Measurements from ENCODE around the gene PCBP3.

The PCBP3 gene

DNA sequence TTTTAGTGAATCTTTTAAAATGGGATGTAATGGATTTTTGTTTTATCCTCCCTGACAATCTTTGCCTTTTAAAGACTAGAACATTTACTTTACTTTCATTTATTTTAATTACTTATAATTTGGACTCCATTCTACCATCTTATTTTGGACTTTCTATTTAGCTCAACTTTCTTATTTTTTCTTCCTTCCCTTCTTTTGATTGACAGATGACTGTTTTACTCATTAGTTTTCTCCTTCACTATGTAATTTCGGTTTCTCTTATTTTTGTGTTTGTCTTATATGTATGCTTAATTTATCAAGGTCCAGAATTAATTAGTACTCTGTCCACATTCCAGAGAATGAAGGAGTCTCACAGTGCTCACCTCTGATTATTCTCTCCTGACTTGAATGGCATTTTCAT, 109.9 kb downstream of the PCBP3 start:
- no peak for DNase-seq (ENCODE audit: low read depth)

DNA sequence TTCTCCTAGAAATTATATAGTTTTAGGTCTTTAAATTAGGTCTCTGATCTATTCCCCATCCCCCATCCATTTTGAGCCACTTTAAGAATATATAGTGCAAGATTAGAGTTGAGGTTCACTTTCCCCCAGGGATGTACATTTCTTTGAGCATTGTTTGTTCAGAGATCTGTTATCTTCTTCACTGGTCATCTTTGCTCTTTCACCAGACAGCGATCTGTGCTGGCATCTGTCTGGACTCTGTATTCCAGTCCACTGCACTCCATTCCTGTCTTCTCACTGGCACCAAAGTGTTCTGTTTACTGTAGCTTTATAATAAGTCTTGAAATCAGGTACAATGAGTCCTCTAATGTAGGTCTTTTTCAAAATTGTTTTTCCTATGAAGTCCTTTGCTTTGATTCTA, 112.5 kb downstream of the PCBP3 start:
- DNase-seq (ENCODE audit: low read depth), result no peak

DNA sequence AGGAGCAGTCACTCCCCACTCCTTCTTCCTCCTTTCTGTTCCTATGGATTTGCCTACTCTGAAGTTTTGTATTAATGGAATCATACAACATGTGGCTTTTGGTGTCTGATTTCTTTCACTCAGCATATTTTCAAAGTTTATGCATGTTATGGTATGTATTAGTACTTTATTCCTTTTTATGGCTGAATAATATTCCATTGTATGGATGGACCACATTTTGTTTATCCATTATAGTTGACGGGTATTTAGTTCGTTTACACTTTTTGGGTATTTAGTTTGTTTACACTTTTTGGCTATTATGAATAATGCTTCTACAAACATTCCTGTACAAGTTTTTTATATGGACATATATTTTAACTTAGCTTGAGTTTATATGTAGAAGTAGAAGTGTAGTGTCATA, 113.1 kb downstream of the PCBP3 start:
- no peak for DNase-seq (ENCODE audit: low read depth)

DNA sequence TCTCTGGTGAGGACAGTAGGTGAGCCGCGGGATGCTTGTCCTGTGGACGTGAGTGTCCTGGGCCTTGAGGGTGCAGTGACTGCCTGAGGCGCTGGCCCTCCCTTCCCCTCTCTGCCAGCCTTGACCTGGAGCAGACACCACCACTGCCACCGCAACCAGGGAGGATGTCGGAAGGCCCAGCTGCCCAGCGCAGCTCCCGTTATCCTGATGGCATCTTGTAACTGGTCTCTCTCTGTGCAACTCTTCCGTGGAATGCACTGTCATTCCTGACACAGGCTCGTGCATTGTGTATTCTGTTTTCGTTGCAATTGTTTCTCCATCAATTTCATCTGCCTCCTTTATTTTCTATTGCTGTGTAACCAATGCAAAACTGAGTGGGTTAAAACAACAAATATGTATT, 118.2 kb downstream of the PCBP3 start:
- DNase-seq (ENCODE audit: low read depth), result no peak

DNA sequence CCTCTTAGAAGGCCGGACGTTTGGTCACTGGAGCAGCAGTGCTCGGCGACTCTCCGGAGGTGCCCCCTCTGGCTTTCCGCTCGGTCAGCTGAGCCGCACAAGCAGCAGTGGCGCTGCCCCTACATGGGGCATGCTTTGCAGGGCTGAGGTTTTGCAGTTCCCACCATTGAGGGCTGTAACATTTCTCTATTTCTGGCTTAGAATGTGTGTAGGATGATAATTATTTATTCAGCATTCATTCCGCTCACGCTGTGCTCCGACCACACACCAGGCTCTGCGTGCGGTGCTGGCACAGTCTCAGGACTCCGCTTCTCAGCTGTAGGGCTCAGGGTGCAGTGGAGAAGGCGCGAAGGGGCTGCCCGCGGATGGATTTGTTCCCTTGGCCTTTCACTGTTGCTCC, 119.5 kb downstream of the PCBP3 start:
- no peak for DNase-seq (ENCODE audit: low read depth)

DNA sequence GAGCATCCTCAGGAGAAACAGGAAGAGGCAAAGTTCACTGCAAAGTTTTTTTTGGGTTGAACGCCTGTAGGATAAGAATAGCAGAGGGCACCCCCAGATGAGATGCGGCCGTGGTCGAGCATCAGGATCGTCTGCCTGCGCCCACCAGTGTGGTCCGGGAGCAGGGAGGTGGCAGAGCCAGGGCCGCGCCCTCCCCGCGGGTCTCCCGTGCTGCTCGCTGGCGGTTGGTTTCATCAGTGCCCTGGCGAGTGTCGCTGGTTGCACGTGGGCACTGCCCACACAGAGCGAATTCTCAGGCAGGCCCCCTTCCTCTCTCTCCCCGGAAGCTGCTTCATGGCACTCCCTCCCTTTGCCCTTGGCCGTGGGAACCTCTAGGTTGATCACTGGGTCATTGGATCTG, 120.0 kb downstream of the PCBP3 start:
- no peak for DNase-seq (ENCODE audit: low read depth)

DNA sequence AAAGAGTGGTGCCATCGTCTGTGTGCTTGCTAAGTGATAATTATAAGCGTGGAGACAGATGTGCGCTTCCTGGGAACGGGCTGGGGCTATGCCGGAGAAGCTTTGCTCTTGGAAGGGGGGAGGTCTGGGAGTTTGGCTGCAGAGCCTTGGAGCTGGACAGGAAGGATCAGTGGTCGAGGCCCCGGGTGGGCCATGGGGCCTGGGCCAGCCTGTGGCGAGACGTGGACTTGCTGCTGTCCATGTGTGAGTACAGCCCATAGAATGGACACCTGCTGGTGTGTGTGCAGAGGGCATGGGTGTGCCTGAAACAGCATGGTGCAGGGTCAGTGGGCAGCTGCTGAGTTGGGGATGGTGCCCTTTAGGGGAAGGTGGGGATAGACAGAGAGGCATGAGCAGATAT, 121.3 kb downstream of the PCBP3 start:
- DNase-seq (ENCODE audit: low read depth), result no peak

DNA sequence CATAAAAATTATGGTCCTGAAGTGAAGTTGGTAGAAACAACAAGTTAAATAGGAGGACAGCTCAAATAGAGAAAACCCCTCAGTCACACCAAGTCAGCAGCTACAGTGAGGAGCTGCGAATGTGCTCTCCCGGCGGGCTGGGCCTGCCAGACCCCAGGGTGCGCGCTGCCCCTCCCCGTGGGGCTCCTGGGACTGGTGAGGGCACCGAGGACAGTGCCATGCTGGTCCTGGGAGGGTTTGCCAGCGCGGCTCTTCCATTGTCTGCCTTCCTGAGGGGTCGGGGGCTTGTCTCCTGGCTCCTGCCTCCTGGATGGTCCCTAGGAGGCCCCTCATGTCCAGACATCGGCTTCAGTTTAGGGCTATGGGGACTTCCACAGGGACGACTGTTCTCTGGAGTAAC, 121.8 kb downstream of the PCBP3 start:
- DNase-seq (ENCODE audit: low read depth), result no peak

DNA sequence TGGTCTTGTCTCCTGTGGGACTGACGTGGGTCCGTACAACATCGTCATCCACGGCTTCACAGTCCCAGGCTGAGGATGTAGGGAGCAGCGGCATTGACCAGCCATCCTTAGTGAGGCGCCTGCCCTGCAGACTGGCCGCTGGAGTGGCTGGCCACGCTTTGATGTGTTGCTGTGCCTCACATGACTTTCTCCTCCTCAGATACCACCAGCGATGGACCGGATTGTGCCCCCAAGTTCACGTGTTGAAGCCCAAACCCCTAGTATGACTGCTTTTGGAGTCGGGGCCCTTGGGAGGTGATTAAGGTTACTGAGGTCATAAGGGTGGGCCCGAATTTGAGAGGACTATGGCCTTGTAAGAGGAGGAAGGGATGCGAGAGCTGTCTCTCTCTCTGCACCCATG, 122.5 kb downstream of the PCBP3 start:
- DNase-seq (ENCODE audit: low read depth), result no peak

DNA sequence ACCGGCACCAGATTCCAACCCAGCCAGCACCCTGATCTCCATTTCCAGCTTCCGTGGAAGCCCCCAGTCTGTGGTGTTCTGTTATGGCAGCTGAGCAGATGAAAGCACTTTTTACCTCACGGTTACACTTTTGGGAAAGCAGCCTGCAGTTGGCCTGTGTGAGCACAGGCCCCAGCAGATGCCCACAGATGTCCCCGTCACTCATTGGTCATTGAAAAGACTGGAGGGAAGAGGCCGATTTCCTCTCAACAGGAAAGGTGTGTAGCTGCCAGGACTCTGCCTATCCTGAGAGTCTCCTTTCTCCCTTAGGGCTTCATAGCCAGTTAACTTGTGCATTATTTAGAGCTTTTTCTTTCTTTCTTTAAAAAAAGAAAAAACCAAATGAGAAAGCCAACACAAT, 123.0 kb downstream of the PCBP3 start:
- DNase-seq (ENCODE audit: low read depth), result no peak

DNA sequence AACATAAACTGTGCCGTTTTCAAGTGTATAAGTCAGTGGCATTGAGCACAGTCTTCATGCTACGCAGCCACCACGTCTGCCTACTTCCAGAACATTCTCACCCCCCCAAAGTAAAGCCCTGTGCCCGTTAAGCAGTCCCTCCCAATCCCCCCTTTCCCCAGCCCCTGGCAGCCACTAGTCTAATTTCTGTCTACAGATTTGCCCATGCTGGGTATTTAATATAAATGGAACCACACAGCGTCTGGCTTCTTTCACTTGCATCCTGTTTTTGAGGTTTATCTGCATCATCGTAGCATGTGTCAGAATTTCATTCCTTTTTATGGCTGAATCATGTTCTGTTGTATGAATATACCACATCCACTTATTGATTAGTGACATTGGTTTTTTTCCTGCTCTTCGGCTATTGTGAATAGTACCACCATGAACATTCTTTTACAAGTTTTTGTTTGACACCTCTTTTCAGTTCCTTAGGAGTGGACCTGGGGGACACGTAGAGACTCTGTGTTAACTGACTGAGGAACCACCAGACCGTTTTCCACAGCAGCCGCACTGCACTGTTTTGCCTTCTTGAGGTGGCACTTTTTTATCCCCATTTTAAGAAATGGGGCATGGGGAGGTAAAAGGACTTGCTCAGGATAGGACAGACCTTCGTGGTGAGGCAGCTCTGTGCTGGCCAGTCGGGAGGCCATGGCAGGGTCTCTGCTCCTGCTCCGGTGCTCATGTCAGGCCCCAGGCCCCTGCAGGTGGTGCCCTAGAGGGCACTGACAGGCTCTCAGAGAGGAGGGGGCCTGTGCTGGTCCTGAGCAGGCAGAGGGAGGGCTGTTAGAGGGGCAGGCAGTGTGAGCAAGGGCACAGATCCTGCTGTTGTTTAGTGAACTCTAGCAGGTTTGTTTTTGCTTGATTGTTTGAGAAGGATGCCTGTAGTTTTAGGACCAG, 123.8 kb downstream of the PCBP3 start:
- DNase-seq (ENCODE audit: low read depth), result no peak

DNA sequence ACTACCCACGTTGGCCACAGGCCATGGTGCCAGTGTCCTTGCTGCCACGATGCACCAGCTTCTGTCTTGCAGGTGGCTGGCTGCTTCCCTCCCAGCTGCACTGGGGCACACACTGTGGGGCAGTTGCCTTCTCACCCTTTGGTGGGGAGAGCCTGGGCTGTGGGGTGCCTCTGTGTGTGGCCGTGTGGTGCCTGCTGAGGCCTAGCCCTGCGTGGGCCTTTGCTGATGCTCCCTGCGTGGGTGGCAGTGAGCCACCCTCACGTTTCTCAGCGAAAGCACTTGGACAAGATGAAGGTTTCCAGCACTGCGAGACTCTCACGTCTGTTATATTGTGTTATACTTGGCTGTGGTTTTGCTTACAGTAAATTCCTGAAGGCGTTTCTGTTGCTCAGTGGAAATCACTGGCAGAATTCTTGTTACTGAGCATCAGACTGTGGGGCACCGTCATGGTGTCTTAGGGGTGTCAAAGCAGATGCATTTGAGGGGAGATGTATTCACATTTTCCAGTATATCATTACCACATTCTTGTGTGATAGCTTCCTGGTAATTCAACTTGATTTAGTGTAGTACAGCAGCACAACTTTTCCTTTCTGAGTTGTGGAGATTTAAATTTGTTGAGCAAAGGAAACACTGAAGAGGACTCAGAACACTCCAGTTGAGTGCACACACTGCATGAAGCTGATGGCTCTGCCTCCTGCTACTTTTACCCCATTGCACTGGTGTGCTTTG, 124.7 kb downstream of the PCBP3 start:
- DNase-seq (ENCODE audit: low read depth), result peak; percentile 11

DNA sequence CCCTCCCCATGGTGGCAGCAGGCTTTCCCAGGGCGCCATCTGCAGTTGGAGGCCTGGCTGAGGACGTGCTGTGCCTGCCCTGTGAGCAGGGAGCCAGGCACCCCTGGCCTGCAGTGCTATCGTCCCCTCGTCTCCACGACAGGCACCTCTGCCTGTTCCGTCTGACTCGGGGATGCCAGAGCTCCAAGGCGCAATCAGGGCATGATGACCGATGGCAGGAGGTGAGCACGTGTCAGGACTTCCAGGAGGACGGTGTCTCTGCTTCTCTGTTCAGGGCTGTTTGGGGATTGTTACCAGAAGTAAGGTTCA, 125.2 kb downstream of the PCBP3 start:
- no peak for DNase-seq (ENCODE audit: low read depth)

DNA sequence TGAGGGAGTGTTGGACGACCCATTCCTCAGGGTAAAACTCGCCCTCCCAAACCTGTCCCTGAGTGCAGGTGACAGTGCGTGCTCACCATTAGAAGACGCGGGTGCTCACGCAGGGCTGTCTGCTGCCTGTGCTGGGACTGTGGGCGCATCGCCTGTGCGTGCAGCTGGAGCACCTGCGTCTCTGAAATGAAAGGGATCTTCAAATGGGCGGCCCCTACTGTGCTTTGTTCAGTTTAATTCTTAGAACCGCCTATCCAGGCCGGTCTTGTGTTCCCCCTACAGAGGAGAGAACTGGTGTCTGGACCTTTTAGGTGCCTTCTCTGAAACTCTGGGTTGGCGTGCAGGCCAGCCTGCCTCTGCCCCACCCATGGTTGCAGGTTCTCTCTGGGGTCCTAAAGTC, 125.8 kb downstream of the PCBP3 start:
- DNase-seq (ENCODE audit: low read depth), result no peak

DNA sequence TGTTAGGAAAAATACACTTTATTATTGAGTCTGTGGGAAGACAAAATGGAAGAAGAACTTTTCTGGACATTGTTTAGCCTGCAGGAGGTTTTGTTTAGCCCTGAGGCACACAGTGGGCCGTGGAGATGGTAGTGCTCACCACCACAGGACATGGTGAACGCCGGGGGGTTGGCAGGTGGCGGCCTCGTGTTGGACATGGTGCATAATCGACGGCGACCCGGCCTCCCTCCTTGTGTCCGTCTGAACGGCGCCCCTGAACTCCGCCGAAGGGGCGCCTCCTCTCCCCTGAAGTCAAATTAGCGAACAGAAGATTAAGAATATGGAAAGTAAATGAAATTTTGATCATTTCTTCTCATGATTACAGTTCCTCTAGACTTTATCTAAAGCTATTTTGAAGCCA, 126.4 kb downstream of the PCBP3 start:
- no peak for DNase-seq (ENCODE audit: low read depth)

DNA sequence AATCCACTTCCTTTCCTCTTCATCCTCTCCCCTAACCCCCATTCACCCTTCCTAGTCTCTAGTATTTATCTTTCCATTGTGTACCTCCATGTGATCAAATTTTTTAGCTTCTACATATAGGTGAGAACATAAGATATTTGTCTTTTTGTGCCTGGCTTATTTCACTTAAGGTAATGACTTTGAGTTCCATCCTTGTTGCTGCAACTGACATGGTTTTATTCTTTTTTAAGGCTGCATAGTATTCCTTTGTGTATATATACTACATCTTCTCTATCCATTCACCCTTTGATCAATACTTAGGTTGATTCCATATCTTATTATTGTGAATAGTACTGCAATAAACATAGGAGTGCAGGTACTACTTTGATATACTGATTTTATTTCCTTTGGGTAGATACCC, 128.7 kb downstream of the PCBP3 start:
- no peak for DNase-seq (ENCODE audit: low read depth)

DNA sequence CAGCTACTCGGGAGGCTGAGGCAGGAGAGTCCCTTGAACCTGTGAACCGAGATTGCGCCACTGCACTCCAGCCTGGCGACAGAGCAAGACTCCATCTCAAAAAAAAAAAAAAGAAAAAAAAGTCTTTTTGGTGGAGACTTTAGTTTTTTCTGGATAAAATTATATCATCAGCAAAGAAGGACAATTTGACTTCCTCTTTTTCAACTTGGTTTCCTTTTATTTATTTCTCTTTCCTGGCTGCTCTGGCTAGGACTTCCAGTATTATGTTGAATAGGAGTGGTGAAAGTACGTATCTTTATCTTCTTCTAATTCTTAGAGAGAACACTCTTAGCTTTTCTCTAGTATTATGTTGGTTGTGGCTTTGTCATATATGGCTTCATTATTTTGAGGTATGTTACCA, 130.8 kb downstream of the PCBP3 start:
- no peak for DNase-seq (ENCODE audit: low read depth)

DNA sequence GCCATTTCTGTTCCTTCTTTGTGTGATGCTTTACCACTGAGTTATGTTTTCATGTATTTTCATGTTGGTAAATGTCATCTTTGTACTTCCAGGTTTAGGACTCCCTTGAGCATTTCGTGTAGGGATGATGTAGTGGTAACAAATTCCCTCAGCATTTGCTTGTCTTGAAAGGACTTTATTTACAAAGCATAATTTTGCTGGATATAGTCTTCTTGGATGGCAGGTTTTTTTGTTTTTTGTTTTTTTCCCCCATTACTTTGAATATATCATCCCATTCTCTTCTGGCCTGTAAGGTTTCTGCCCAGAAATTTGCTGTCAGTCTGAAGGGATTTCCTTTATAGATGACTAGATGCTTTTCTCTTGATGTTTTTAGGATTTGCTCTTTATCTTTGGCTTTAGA, 133.4 kb downstream of the PCBP3 start:
- no peak for DNase-seq (ENCODE audit: low read depth)

DNA sequence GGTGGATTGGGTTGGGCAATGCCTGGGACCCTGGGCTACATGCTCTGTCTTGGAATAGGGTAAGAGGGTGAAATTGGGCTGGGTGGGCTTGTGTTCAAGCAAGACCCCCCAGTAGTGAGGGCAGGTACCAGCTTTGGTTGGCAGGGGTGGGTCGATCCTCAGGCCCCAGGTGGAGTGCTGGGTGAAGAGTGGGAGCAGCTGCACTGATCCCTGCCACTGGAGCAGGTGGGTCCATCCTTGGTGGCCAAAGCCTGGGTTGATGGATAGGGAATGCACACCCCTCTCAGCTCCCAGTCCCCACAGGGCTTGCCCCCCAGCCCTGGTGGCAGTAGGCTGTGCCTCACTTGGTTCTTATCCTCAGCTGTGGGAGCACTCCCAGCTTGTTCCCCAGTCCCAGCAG, 135.2 kb downstream of the PCBP3 start:
- DNase-seq (ENCODE audit: low read depth), result no peak

DNA sequence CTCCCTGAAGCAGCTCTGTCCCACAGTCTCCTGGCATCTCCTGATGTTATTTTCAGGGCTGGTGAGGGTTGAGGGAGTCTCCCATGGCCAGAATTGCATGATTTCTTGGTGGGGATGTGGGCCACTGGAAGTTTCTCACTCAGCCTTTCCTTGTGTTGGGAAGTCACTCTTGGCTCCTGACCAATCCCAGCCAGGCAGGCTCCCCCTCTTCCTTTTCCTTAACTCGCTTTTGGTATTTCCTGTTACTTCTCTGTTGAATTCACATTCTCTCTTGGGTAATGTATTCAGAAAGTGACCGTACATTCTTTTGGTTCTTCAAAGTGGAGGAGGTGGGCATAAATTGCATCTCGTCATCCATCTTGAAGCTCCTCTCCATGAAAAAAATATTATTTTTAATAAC, 135.7 kb downstream of the PCBP3 start:
- DNase-seq (ENCODE audit: low read depth), result no peak

DNA sequence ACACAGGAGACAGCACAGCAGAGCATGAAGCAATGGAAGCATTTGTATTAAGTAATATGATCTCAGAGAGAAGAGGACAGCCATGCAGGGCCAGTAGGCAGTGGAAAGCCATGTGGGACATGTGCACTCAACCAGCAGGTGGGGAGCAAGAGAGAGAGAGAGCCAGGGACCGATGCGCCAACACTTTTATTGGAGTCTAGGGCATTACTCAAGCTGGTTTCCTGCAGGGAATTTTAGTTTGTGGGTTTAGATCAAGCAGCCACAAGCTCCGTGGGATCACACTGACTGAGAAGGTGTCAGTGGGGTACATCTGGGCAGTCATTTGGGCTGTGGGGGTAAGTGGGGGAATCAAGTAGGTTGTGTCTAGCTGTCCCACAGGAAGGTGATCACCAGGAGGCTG, 137.1 kb downstream of the PCBP3 start:
- DNase-seq (ENCODE audit: low read depth), result no peak

DNA sequence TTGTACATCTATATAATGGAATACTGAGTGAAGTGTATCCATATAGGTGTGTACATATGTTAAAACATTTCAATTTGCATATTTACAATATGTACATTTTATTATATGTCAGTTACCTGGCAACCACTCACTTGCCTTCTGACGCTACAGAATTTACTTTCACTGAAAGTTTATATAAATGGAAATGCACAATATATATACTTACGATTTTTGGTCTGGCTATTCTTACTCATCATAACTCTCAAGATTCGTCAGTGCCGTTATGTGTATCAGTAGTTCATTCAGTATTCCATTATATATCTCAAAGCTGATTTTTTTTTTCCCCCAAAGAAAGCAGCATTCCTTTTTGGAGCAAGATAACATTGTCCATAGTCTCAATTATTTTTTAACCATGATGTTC, 138.2 kb downstream of the PCBP3 start:
- DNase-seq (ENCODE audit: low read depth), result no peak

DNA sequence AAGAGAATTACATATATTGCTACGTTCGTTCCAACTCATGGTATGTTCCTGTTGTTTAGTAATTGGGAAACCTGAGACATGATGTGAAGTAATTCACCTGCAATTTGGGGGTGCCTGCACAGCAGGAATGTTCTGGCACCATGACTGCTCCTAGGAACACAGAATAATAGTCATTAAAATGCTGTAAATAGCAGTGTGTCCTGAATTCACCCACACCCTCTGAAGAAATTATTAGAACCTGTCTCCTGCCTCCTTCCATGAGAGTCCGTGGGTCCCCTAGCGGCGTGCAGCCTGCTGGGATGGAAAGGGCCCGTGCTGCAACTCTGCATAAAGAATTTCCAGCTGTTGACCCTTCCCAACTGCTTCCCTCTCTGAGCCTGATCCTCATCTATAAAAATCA, 143.1 kb downstream of the PCBP3 start:
- DNase-seq (ENCODE audit: low read depth), result no peak

DNA sequence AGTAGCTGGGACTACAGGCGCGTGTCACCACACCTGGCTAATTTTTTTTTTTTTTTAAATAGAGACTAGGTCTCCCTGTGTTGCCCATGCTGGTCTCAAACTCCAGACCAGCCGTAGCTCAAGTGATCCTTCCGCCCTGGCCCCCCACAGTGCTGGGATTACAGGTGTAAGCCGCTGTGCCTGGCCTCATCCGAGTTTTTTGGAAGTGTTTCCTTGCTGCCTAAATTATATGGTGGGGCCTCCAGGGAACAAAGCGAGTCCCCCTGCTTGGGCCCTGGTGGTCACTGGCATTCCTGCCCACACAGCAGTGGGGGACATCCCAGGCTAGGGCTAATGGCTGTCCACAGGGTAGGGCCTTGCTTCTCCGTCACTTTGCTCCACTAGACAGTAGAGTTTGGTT, 143.8 kb downstream of the PCBP3 start:
- no peak for DNase-seq (ENCODE audit: low read depth)

Measured in stimulated activated CD8-positive, alpha-beta memory T cell treated with anti-CD3 and anti-CD28 coated beads, Interleukin-15, amount 100 ng/mL, for 24 hours (primary cell).